ENCODE results near the gene FBXL13.

Gene FBXL13

DNA sequence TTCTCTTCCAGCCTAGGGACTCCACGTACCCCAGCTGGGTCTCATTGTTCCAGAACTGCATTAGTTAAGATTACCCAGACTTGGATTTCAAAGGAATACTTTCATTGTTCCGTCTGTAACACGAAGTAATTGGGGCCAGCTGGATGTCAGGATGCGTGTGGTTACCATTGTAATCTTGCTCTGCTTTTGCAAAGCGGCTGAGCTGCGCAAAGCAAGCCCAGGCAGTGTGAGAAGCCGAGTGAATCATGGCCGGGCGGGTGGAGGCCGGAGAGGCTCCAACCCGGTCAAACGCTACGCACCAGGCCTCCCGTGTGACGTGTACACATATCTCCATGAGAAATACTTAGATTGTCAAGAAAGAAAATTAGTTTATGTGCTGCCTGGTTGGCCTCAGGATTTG is 140.8 kb downstream of the FBXL13 start:
- no peaks in the 10 kb centered on the region for H3K4me1 ChIP-seq (ENCODE audit: control insufficient read depth in 1 of 2, insufficient read depth in 2 of 2, low read length in 2 of 2)
- H3K36me3 ChIP-seq (ENCODE audit: control insufficient read depth in 1 of 2, insufficient read depth in 2 of 2, low read length in 2 of 2), result no peaks in the 10 kb centered on the region
- no peaks in the 10 kb centered on the region for H3K9me3 ChIP-seq (ENCODE audit: control insufficient read depth in 1 of 2, low read length in 2 of 2)
- H3K4me3 ChIP-seq (ENCODE audit: low read depth in 1 of 2, low read length in 2 of 2), result no peak overlapping the region
- no peaks in the 10 kb centered on the region for H3K27me3 ChIP-seq (ENCODE audit: control insufficient read depth in 1 of 2, insufficient read depth in 2 of 2, low read length in 2 of 2)
- H3K9ac ChIP-seq (ENCODE audit: low read depth in 1 of 2, low read length in 2 of 2), result no peak overlapping the region
- no peak overlapping the region for H3K27ac ChIP-seq (ENCODE audit: low read depth, low read length)

DNA sequence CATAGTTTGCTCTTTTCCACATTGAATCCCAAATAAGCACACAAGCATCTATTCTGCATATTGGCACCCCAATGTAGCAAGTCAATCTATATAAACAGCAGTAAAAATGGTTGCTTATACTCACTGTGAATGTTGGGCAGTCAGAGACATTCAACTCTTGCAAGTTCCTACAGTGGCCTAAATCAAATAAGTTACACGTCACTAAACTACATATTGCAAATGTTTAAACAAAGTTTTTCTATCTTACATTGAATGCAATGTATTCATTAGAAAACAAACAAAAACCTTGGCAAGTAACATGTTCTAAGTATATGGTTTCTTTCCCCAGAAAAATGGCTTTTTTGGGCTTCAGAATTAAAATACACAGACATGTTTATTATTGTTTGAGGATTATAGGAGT is 142.8 kb downstream of the FBXL13 start:
- Histone ChIP-seq H3K27ac (ENCODE audit: low read depth, low read length) (no peak overlapping the region), H3K9ac (ENCODE audit: low read depth in 1 of 2, low read length in 2 of 2) (no peak overlapping the region), H3K27me3 (ENCODE audit: control insufficient read depth in 1 of 2, insufficient read depth in 2 of 2, low read length in 2 of 2) (no peaks in the 10 kb centered on the region), H3K9me3 (ENCODE audit: control insufficient read depth in 1 of 2, low read length in 2 of 2) (no peaks in the 10 kb centered on the region), H3K4me1 (ENCODE audit: control insufficient read depth in 1 of 2, insufficient read depth in 2 of 2, low read length in 2 of 2) (no peaks in the 10 kb centered on the region), H3K4me3 (ENCODE audit: low read depth in 1 of 2, low read length in 2 of 2) (no peak overlapping the region), H3K36me3 (ENCODE audit: control insufficient read depth in 1 of 2, insufficient read depth in 2 of 2, low read length in 2 of 2) (no peaks in the 10 kb centered on the region)

GRCh38 chr7:102927312-102927933 is 147.2 kb downstream of the FBXL13 start:
- Histone ChIP-seq H3K27me3 (ENCODE audit: control insufficient read depth in 1 of 2, insufficient read depth in 2 of 2, low read length in 2 of 2) (no peaks in the 10 kb centered on the region), H3K27ac (ENCODE audit: low read depth, low read length) (no peak overlapping the region), H3K4me3 (ENCODE audit: low read depth in 1 of 2, low read length in 2 of 2) (no peak overlapping the region)

DNA sequence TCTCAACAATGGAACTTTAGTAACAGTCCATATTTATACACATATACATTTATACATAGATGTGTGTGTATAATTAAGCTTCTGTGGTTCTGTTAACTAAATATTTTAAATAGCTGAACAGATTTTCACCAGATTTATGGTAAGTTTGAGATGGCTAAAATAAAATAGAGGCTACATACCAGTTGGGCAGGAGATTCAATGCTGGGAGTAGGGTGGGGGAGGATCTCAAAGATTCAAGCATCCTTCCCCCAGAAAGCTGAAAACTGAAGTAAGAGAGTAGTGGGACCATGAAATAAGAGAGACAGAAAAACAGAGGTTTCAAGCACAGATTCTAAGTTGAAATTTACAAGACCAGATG is 147.8 kb downstream of the FBXL13 start:
- H3K36me3 ChIP-seq (ENCODE audit: control insufficient read depth in 1 of 2, insufficient read depth in 2 of 2, low read length in 2 of 2), result no peaks in the 10 kb centered on the region
- no peak overlapping the region for H3K27ac ChIP-seq (ENCODE audit: low read depth, low read length)
- H3K4me3 ChIP-seq (ENCODE audit: low read depth in 1 of 2, low read length in 2 of 2), result no peak overlapping the region
- H3K9me3 ChIP-seq (ENCODE audit: control insufficient read depth in 1 of 2, low read length in 2 of 2), result no peaks in the 10 kb centered on the region
- H3K27me3 ChIP-seq (ENCODE audit: control insufficient read depth in 1 of 2, insufficient read depth in 2 of 2, low read length in 2 of 2), result no peaks in the 10 kb centered on the region
- H3K4me1 ChIP-seq (ENCODE audit: control insufficient read depth in 1 of 2, insufficient read depth in 2 of 2, low read length in 2 of 2), result no peaks in the 10 kb centered on the region
- no peak overlapping the region for H3K9ac ChIP-seq (ENCODE audit: low read depth in 1 of 2, low read length in 2 of 2)

More at GRCh38 chr7:102927312-102927933, 147.2 kb downstream of the FBXL13 start:
- H3K4me1 ChIP-seq (ENCODE audit: control insufficient read depth in 1 of 2, insufficient read depth in 2 of 2, low read length in 2 of 2), result no peaks in the 10 kb centered on the region
- no peaks in the 10 kb centered on the region for H3K9me3 ChIP-seq (ENCODE audit: control insufficient read depth in 1 of 2, low read length in 2 of 2)
- H3K36me3 ChIP-seq (ENCODE audit: control insufficient read depth in 1 of 2, insufficient read depth in 2 of 2, low read length in 2 of 2), result no peaks in the 10 kb centered on the region
- H3K9ac ChIP-seq (ENCODE audit: low read depth in 1 of 2, low read length in 2 of 2), result no peak overlapping the region

DNA sequence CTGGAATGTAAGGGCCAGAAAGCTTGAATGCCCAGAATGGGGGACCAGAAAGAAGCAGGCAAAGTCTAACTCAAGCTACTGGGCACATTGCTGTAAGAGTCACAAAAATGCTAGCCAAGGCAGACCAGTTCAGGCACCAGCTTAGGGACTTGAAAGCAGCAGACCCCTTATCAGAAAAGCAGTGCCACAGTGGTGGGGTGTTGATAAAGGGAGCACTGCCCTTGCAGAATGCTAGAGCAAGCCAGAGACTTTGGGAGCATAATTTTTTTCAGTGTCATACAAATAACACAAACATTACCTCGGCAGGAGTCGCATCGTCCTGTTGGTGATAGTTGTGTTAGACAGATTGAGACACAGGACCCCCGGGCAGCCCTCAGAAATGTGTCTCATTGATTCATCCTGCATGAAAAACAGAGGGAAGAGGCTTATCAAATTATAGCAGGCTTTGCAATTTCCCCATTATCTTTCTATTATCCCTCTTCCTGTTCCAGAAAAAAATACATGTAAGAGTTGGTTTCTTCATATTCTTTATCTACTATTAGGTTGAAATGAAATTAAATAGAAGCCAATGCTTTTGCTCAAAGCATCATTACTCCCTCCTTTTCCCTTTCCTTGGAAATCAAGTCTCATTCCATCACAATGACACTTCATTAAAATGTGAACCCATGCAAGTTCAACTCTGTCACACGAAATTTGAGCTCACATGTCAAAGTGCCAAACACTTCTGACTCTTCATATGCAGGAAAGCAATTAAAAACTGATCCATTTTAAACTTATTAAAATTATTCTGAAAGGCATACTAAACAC is 148.4 kb downstream of the FBXL13 start:
- H3K4me1 ChIP-seq (ENCODE audit: control insufficient read depth in 1 of 2, insufficient read depth in 2 of 2, low read length in 2 of 2), result no peaks in the 10 kb centered on the region
- H3K9ac ChIP-seq (ENCODE audit: low read depth in 1 of 2, low read length in 2 of 2), result no peak overlapping the region

GRCh38 chr7:102918845-102919244 is 155.8 kb downstream of the FBXL13 start:
- no peak overlapping the region for H3K9ac ChIP-seq (ENCODE audit: low read depth in 1 of 2, low read length in 2 of 2)
- no peaks in the 10 kb centered on the region for H3K4me1 ChIP-seq (ENCODE audit: control insufficient read depth in 1 of 2, insufficient read depth in 2 of 2, low read length in 2 of 2)
- H3K27ac ChIP-seq (ENCODE audit: low read depth, low read length), result no peak overlapping the region

More for the DNA sequence above, 148.4 kb downstream of the FBXL13 start:
- Histone ChIP-seq H3K27ac (ENCODE audit: low read depth, low read length) (no peak overlapping the region), H3K36me3 (ENCODE audit: control insufficient read depth in 1 of 2, insufficient read depth in 2 of 2, low read length in 2 of 2) (no peaks in the 10 kb centered on the region), H3K9me3 (ENCODE audit: control insufficient read depth in 1 of 2, low read length in 2 of 2) (no peaks in the 10 kb centered on the region), H3K4me3 (ENCODE audit: low read depth in 1 of 2, low read length in 2 of 2) (no peak overlapping the region), H3K27me3 (ENCODE audit: control insufficient read depth in 1 of 2, insufficient read depth in 2 of 2, low read length in 2 of 2) (no peaks in the 10 kb centered on the region)

GRCh38 chr7:102917436-102918353 is 156.9 kb downstream of the FBXL13 start:
- Histone ChIP-seq H3K4me1 (ENCODE audit: control insufficient read depth in 1 of 2, insufficient read depth in 2 of 2, low read length in 2 of 2) (no peaks in the 10 kb centered on the region), H3K36me3 (ENCODE audit: control insufficient read depth in 1 of 2, insufficient read depth in 2 of 2, low read length in 2 of 2) (no peaks in the 10 kb centered on the region), H3K27ac (ENCODE audit: low read depth, low read length) (no peak overlapping the region)

More at GRCh38 chr7:102918845-102919244, 155.8 kb downstream of the FBXL13 start:
- Histone ChIP-seq H3K4me3 (ENCODE audit: low read depth in 1 of 2, low read length in 2 of 2) (no peak overlapping the region), H3K27me3 (ENCODE audit: control insufficient read depth in 1 of 2, insufficient read depth in 2 of 2, low read length in 2 of 2) (no peaks in the 10 kb centered on the region), H3K36me3 (ENCODE audit: control insufficient read depth in 1 of 2, insufficient read depth in 2 of 2, low read length in 2 of 2) (no peaks in the 10 kb centered on the region), H3K9me3 (ENCODE audit: control insufficient read depth in 1 of 2, low read length in 2 of 2) (no peaks in the 10 kb centered on the region)

DNA sequence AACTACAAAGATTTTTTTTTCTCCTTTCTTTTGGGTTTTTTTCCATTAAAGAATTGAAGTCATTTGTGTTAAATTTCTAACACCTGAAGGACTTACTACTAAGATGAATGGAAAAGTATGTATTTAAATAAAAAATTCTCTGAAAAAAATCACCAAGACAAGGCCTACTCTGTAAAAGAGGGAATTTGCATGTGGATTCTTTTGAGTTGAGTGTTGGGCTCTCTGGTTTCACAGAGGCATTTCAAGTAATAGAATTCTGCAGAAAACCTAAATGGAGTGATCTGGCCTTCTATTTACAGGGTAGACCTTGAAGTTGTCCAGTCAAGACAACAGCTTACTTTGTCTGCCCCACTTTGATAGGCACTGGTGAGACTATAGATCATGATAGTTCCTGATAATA is 157.7 kb downstream of the FBXL13 start:
- Histone ChIP-seq H3K4me1 (ENCODE audit: control insufficient read depth in 1 of 2, insufficient read depth in 2 of 2, low read length in 2 of 2) (no peaks in the 10 kb centered on the region), H3K36me3 (ENCODE audit: control insufficient read depth in 1 of 2, insufficient read depth in 2 of 2, low read length in 2 of 2) (no peaks in the 10 kb centered on the region), H3K27ac (ENCODE audit: low read depth, low read length) (no peak overlapping the region), H3K9me3 (ENCODE audit: control insufficient read depth in 1 of 2, low read length in 2 of 2) (no peaks in the 10 kb centered on the region), H3K9ac (ENCODE audit: low read depth in 1 of 2, low read length in 2 of 2) (no peak overlapping the region), H3K27me3 (ENCODE audit: control insufficient read depth in 1 of 2, insufficient read depth in 2 of 2, low read length in 2 of 2) (no peaks in the 10 kb centered on the region), H3K4me3 (ENCODE audit: low read depth in 1 of 2, low read length in 2 of 2) (no peak overlapping the region)

More at GRCh38 chr7:102917436-102918353, 156.9 kb downstream of the FBXL13 start:
- H3K4me3 ChIP-seq (ENCODE audit: low read depth in 1 of 2, low read length in 2 of 2), result no peak overlapping the region
- no peak overlapping the region for H3K9ac ChIP-seq (ENCODE audit: low read depth in 1 of 2, low read length in 2 of 2)
- H3K27me3 ChIP-seq (ENCODE audit: control insufficient read depth in 1 of 2, insufficient read depth in 2 of 2, low read length in 2 of 2), result no peaks in the 10 kb centered on the region
- H3K9me3 ChIP-seq (ENCODE audit: control insufficient read depth in 1 of 2, low read length in 2 of 2), result no peaks in the 10 kb centered on the region

DNA sequence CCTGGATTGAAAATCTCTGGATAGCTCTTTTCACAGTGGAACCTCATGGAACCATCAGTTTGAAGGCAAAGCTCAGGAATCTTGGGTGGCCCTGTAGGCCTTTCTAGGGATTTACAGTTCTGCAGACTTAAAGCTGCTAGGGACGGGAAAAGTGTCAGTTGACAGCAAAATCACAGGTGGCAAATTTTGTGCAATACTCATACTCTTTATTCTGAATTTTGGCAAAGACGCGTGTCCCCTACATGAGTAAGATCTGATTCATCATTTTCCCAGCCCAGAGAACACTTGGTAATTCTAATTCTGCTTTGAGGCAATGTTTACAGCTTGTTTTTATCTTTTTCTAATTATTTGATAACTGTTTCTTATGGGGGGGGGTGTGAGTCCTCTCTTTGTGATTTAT is 158.2 kb downstream of the FBXL13 start:
- Histone ChIP-seq H3K36me3 (ENCODE audit: control insufficient read depth in 1 of 2, insufficient read depth in 2 of 2, low read length in 2 of 2) (no peaks in the 10 kb centered on the region), H3K27me3 (ENCODE audit: control insufficient read depth in 1 of 2, insufficient read depth in 2 of 2, low read length in 2 of 2) (no peaks in the 10 kb centered on the region), H3K27ac (ENCODE audit: low read depth, low read length) (no peak overlapping the region), H3K9me3 (ENCODE audit: control insufficient read depth in 1 of 2, low read length in 2 of 2) (no peaks in the 10 kb centered on the region), H3K4me3 (ENCODE audit: low read depth in 1 of 2, low read length in 2 of 2) (no peak overlapping the region), H3K4me1 (ENCODE audit: control insufficient read depth in 1 of 2, insufficient read depth in 2 of 2, low read length in 2 of 2) (no peaks in the 10 kb centered on the region), H3K9ac (ENCODE audit: low read depth in 1 of 2, low read length in 2 of 2) (no peak overlapping the region)

DNA sequence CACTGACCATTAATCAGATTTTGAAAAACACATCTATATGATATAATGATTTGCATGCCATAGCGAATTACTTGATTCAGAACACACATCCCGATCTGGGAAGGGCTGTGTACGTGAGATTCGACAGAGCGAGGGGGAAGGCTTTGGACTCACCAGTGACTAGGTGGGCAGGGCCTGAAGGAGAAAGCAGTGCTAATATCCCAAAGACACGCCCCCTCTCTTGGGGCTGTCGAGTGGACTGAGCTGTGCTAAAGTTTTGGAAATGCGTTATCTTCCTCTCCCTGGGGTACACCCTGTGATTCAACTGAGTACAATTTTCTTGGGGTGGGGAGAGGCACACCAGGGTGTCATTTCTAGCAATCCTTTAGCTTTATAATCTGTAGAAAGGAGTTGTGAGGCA is 160.0 kb downstream of the FBXL13 start:
- no peaks in the 10 kb centered on the region for H3K4me1 ChIP-seq (ENCODE audit: control insufficient read depth in 1 of 2, insufficient read depth in 2 of 2, low read length in 2 of 2)
- H3K4me3 ChIP-seq (ENCODE audit: low read depth in 1 of 2, low read length in 2 of 2), result no peak overlapping the region
- no peak overlapping the region for H3K27ac ChIP-seq (ENCODE audit: low read depth, low read length)
- no peaks in the 10 kb centered on the region for H3K9me3 ChIP-seq (ENCODE audit: control insufficient read depth in 1 of 2, low read length in 2 of 2)
- H3K27me3 ChIP-seq (ENCODE audit: control insufficient read depth in 1 of 2, insufficient read depth in 2 of 2, low read length in 2 of 2), result no peaks in the 10 kb centered on the region
- no peak overlapping the region for H3K9ac ChIP-seq (ENCODE audit: low read depth in 1 of 2, low read length in 2 of 2)
- H3K36me3 ChIP-seq (ENCODE audit: control insufficient read depth in 1 of 2, insufficient read depth in 2 of 2, low read length in 2 of 2), result no peaks in the 10 kb centered on the region

Measured in duodenal mucosa (tissue), 2 donors.